H9 (cell line): ENCODE measurements around the gene RND3. TPM values are rescaled to one million over a fixed set of nuclear protein-coding genes. Genes with fewer than 3 reads are reported as not detected.

ENCODE experiments used
- DNase-seq: peaks from one replicate; pipeline ENCODE4 v3.0.0-alpha.2; 2017
- H2AFZ ChIP-seq: one replicate; pipeline ENCODE4 v1.6.1; 2013; ENCODE audit warnings: mild to moderate bottlenecking, low read length, control low read depth, moderate library complexity
- H2AK5ac ChIP-seq: 2 replicates; pipeline ENCODE4 v1.6.1; 2013; ENCODE audit warnings: low read length, control low read depth, mixed read lengths; ENCODE audit not compliant: insufficient read length
- H2BK120ac ChIP-seq: one replicate; pipeline ENCODE4 v1.6.1; 2013; ENCODE audit warnings: low read depth, mild to moderate bottlenecking, low read length, control low read depth, inconsistent platforms; ENCODE audit not compliant: poor library complexity, severe bottlenecking
- H2BK12ac ChIP-seq: 2 replicates; pipeline ENCODE4 v1.6.1; 2013; ENCODE audit warnings: low read length, control low read depth, mixed read lengths, low read depth; ENCODE audit not compliant: insufficient read length
- H2BK15ac ChIP-seq: 2 replicates; pipeline ENCODE4 v1.6.1; 2013; ENCODE audit warnings: low read depth, low read length, control low read depth
- H2BK20ac ChIP-seq: one replicate; pipeline ENCODE4 v1.6.1; 2013; ENCODE audit warnings: low read depth, mild to moderate bottlenecking, low read length, control low read depth, inconsistent platforms; ENCODE audit not compliant: poor library complexity, severe bottlenecking
- H2BK5ac ChIP-seq: 2 replicates; pipeline ENCODE4 v1.6.1; 2013; ENCODE audit warnings: low read length, control low read depth, mixed read lengths; ENCODE audit not compliant: insufficient read length
- H3K14ac ChIP-seq: 2 replicates; pipeline ENCODE4 v1.6.1; 2013; ENCODE audit warnings: low read length, control low read depth; ENCODE audit not compliant: insufficient read depth
- H3K18ac ChIP-seq: 2 replicates; pipeline ENCODE4 v1.6.1; 2013; ENCODE audit warnings: low read depth, mild to moderate bottlenecking, mixed read lengths, low read length, control low read depth; ENCODE audit not compliant: insufficient read length
- H3K23ac ChIP-seq: 2 replicates; pipeline ENCODE4 v1.6.1; 2013; ENCODE audit warnings: low read length, control low read depth, mixed read lengths, low read depth; ENCODE audit not compliant: insufficient read length
- H3K23me2 ChIP-seq: 2 replicates; pipeline ENCODE4 v1.6.1; 2013; ENCODE audit warnings: low read depth, mild to moderate bottlenecking, mixed read lengths, low read length, control low read depth; ENCODE audit not compliant: insufficient read length, poor library complexity, severe bottlenecking
- H3K27ac ChIP-seq: 2 replicates; pipeline ENCODE4 v1.5.1; 2013; ENCODE audit warnings: low read length, control low read depth, mixed read lengths, low read depth; ENCODE audit not compliant: insufficient read length
- H3K27me3 ChIP-seq: 2 replicates; pipeline ENCODE4 v1.6.1; 2013; ENCODE audit warnings: low read length, control low read depth, inconsistent platforms; ENCODE audit not compliant: insufficient read depth
- H3K4ac ChIP-seq: 2 replicates; pipeline ENCODE4 v1.6.1; 2013; ENCODE audit warnings: low read depth, mild to moderate bottlenecking, control low read depth, inconsistent platforms, low read length, moderate library complexity
- H3K4me1 ChIP-seq: 2 replicates; pipeline ENCODE4 v1.6.1; 2013; ENCODE audit warnings: low read length, control low read depth, inconsistent platforms; ENCODE audit not compliant: insufficient read depth
- H3K4me2 ChIP-seq: 2 replicates; pipeline ENCODE4 v1.6.1; 2013; ENCODE audit warnings: low read length, control low read depth, mixed read lengths; ENCODE audit not compliant: insufficient read length, insufficient read depth
- H3K56ac ChIP-seq: 2 replicates; pipeline ENCODE4 v1.6.1; 2013; ENCODE audit warnings: low read depth, mild to moderate bottlenecking, mixed read lengths, low read length, control low read depth; ENCODE audit not compliant: insufficient read length
- H3K79me1 ChIP-seq: 2 replicates; pipeline ENCODE4 v1.6.1; 2013; ENCODE audit warnings: low read depth, mild to moderate bottlenecking, moderate library complexity, low read length, control low read depth, inconsistent platforms; ENCODE audit not compliant: insufficient read depth, poor library complexity, severe bottlenecking
- H3K79me2 ChIP-seq: 2 replicates; pipeline ENCODE4 v1.6.1; 2013; ENCODE audit warnings: low read length, control low read depth, inconsistent platforms; ENCODE audit not compliant: insufficient read depth
- H3K9ac ChIP-seq: 2 replicates; pipeline ENCODE4 v1.6.1; 2013; ENCODE audit warnings: low read length, control low read depth, mixed read lengths; ENCODE audit not compliant: insufficient read length; ENCODE audit errors: extremely low read depth
- H3K9me3 ChIP-seq: one replicate; pipeline ENCODE4 v1.6.1; 2013; ENCODE audit warnings: low read depth, low read length, inconsistent platforms; ENCODE audit not compliant: control insufficient read depth
- H3T11ph ChIP-seq: one replicate; pipeline ENCODE4 v1.6.1; 2013; ENCODE audit warnings: mild to moderate bottlenecking, low read length, control low read depth, inconsistent platforms
- H4K20me1 ChIP-seq: one replicate; pipeline ENCODE4 v1.6.1; 2013; ENCODE audit not compliant: control insufficient read depth, insufficient read length, insufficient read depth
- H4K5ac ChIP-seq: 2 replicates; pipeline ENCODE4 v1.6.1; 2013; ENCODE audit warnings: low read depth, mild to moderate bottlenecking, mixed read lengths, low read length, control low read depth; ENCODE audit not compliant: insufficient read length
- H4K8ac ChIP-seq: replicated peaks from 2 replicates; pipeline ENCODE4 v1.6.1; 2013; ENCODE audit warnings: low read length, control low read depth, mixed read lengths, low read depth; ENCODE audit not compliant: insufficient read length
- H4K91ac ChIP-seq: 2 replicates; pipeline ENCODE4 v1.6.1; 2013; ENCODE audit warnings: low read depth, mild to moderate bottlenecking, moderate library complexity, mixed read lengths, low read length, control low read depth; ENCODE audit not compliant: insufficient read length
- H3K27ac Mint-ChIP-seq, 3 experiments: 2 replicates in 2 of 3; 3 replicates in 1 of 3; pipeline ENCODE4 v1.8.0; 2020 to 2021; ENCODE audit warnings: mixed read lengths in 3 of 3, mild to moderate bottlenecking in 1 of 3, moderate library complexity in 1 of 3
- H3K27me3 Mint-ChIP-seq: 2 replicates; pipeline ENCODE4 v1.8.0; 2021; ENCODE audit warnings: low read depth, mild to moderate bottlenecking, moderate library complexity, mixed read lengths
- H3K36me3 Mint-ChIP-seq, 3 experiments: 2 replicates in 2 of 3; 3 replicates in 1 of 3; pipeline ENCODE4 v1.8.0; 2020 to 2021; ENCODE audit warnings: low read depth in 3 of 3, mixed read lengths in 3 of 3; ENCODE audit not compliant: insufficient read depth in 1 of 3
- H3K4me1 Mint-ChIP-seq, 2 experiments: 2 replicates each; pipeline ENCODE4 v1.8.0; 2020; ENCODE audit warnings: mixed read lengths in 2 of 2
- H3K4me3 Mint-ChIP-seq, 2 experiments: 2 replicates in 1 of 2; 3 replicates in 1 of 2; pipeline ENCODE4 v1.8.0; 2020 to 2021; ENCODE audit warnings: mild to moderate bottlenecking in 2 of 2, mixed read lengths in 2 of 2, moderate library complexity in 1 of 2
- H3K9me3 Mint-ChIP-seq, 2 experiments: 2 replicates in 1 of 2; 3 replicates in 1 of 2; pipeline ENCODE4 v1.8.0; 2020; ENCODE audit warnings: mild to moderate bottlenecking in 2 of 2, mixed read lengths in 2 of 2, moderate library complexity in 1 of 2
- CTCF ChIP-seq: fragments of 200-600 bp; sonication (generic); conservative IDR thresholded peaks from 3 replicates; pipeline ENCODE4 v1.8.0; 2021; ENCODE audit warnings: antibody characterized with exemption, mild to moderate bottlenecking
- WGBS: extraction: QIAGEN DNeasy Blood & Tissue Kit; methylation state at CpG from one replicate; pipeline ENCODE4 v1.1.7; 2013; ENCODE audit warnings: missing lambda C conversion rate, low lambda C conversion rate, mixed read lengths; ENCODE audit not compliant: insufficient read length; ENCODE audit errors: extremely low coverage; 5-methylcytosine and 5-hydroxymethylcytosine counted together
- total RNA-seq: library from RNA; stranded (reverse); gene quantifications from 2 replicates; pipeline ENCODE4 v1.2.1, GENCODE V29; 2021

The RND3 gene
- total RNA-seq, 1 experiment from 2014 or later = 62.6 TPM

- Histone ChIP-seq H2BK20ac (no peak overlapping the region), H3K4me1 (no peaks in the 10 kb centered on the region; the same call in 1 of the 2 replicates), H3K27ac (no peak overlapping the region), H3K9ac (no peak overlapping the region), H3K4me2 (no peak overlapping the region), H4K8ac (no peak overlapping the region), H4K5ac (no peak overlapping the region), H3K56ac (no peak overlapping the region), H3K4ac (no peak overlapping the region), H3K14ac (no peak overlapping the region), H3K23ac (no peak overlapping the region), H3K9me3 (no peaks in the 10 kb centered on the region), H4K20me1 (no peaks in the 10 kb centered on the region), H2AK5ac (no peak overlapping the region), H2BK12ac (no peak overlapping the region), H3K79me1 (no peaks in the 10 kb centered on the region), H3K79me2 (no peaks in the 10 kb centered on the region), H2BK5ac (no peak overlapping the region), H4K91ac (no peak overlapping the region), H2BK120ac (no peak overlapping the region), H3K23me2 (no peaks in the 10 kb centered on the region), H2BK15ac (no peak overlapping the region), H3K18ac (no peak overlapping the region), H3T11ph (no peak overlapping the region), H3K27me3 (no peaks in the 10 kb centered on the region), H2AFZ (no peak overlapping the region)
- Mint-ChIP-seq H3K4me3 (no peak overlapping the region), H3K4me1 (peaks cover 28 to 33% of the 10 kb centered on the region in 2 experiments), H3K27ac (no peak overlapping the region), H3K27me3 (no peaks in the 10 kb centered on the region), H3K9me3 (no peaks in the 10 kb centered on the region), H3K36me3 (no peaks in the 10 kb centered on the region)
- WGBS = no CpG with 5 or more reads among the region's 6 CpGs
- TF ChIP-seq CTCF = no peak
- DNase-seq = no peak
Measured at GRCh38 chr2:150424406-150424805, 63.1 kb downstream of the RND3 start.
